ENCODE measurements around the gene PRSS57.

Gene PRSS57

GRCh38 chr19:656751-657559 is 38.3 kb downstream of the PRSS57 start:
- H2AK5ac ChIP-seq (ENCODE audit: low read depth, low read length), result no peak overlapping the region
- WGBS, 2 donors (ENCODE audit: extremely low coverage in 2 of 2, insufficient read length in 2 of 2, insufficient replicate concordance in 1 of 2), result no CpG with 5 or more reads among the region's 43 CpGs

GRCh38 chr19:655691-656090 is 39.6 kb downstream of the PRSS57 start:
- H3K9ac ChIP-seq (ENCODE audit: low read depth, low read length, poor library complexity), result peak overlapping the region; percentile 12
- H3K27ac ChIP-seq (replicated peaks; ENCODE audit: low read length), result peak overlapping the region; percentile 22
- no peaks in the 10 kb centered on the region for H3K27me3 ChIP-seq (ENCODE audit: control insufficient read depth in 3 of 3, insufficient read depth in 3 of 3, low read depth in 1 of 3, low read length in 3 of 3)
- H2AFZ ChIP-seq (ENCODE audit: low read length), result no peak overlapping the region
- H2AK5ac ChIP-seq (ENCODE audit: low read depth, low read length), result no peak overlapping the region
- H3K23ac ChIP-seq (ENCODE audit: low read depth, low read length, poor library complexity), result peak overlapping the region; percentile 17
- no peak overlapping the region for H4K8ac ChIP-seq (ENCODE audit: low read depth, low read length)
- H3K18ac ChIP-seq (ENCODE audit: low read length), result no peak overlapping the region
- no peak overlapping the region for H3K4me3 ChIP-seq (ENCODE audit: low read length in 2 of 2)
- no peaks in the 10 kb centered on the region for H3K4me1 ChIP-seq (ENCODE audit: control insufficient read depth in 2 of 2, insufficient read depth in 1 of 2, low read depth in 1 of 2, low read length in 2 of 2)
- WGBS, 2 donors (ENCODE audit: extremely low coverage in 2 of 2, insufficient read length in 2 of 2, insufficient replicate concordance in 1 of 2), result no CpG with 5 or more reads among the region's 17 CpGs
- H2BK15ac ChIP-seq (ENCODE audit: low read length), result no peak overlapping the region
- H2BK5ac ChIP-seq (ENCODE audit: low read length), result no peak overlapping the region
- H3K4ac ChIP-seq (ENCODE audit: low read length), result no peak overlapping the region
- peaks cover 69% of the 10 kb centered on the region for H3K79me1 ChIP-seq (ENCODE audit: low read depth, low read length)
- H2BK12ac ChIP-seq (ENCODE audit: low read length), result no peak overlapping the region
- H3K9me3 ChIP-seq (replicated peaks in 1 of 2; ENCODE audit: control insufficient read depth in 2 of 2, insufficient read depth in 1 of 2, low read depth in 1 of 2, low read length in 2 of 2), result no peaks in the 10 kb centered on the region
- peak overlapping the region; percentile 75 for H3K14ac ChIP-seq (ENCODE audit: low read length)
- no peak overlapping the region for H2BK120ac ChIP-seq (ENCODE audit: low read depth, low read length)
- H4K91ac ChIP-seq (ENCODE audit: low read depth, low read length, poor library complexity), result no peak overlapping the region
- DNase-seq (ENCODE audit: low spot score), result no peak
- H3K36me3 ChIP-seq (replicated peaks in 1 of 2; ENCODE audit: control insufficient read depth in 2 of 2, insufficient read depth in 2 of 2, low read length in 2 of 2), result peaks cover 7 to 58% of the 10 kb centered on the region in 2 donors
- no peak overlapping the region for H3K4me2 ChIP-seq (ENCODE audit: insufficient read depth, low read length, poor library complexity, severe bottlenecking)

More at GRCh38 chr19:656751-657559, 38.3 kb downstream of the PRSS57 start:
- Histone ChIP-seq H3K36me3 (replicated peaks in 1 of 2; ENCODE audit: control insufficient read depth in 2 of 2, insufficient read depth in 2 of 2, low read length in 2 of 2) (peaks cover 7 to 49% of the 10 kb centered on the region in 2 donors), H3K9ac (ENCODE audit: low read depth, low read length, poor library complexity) (peak overlapping the region; percentile 44), H3K9me3 (replicated peaks in 1 of 2; ENCODE audit: control insufficient read depth in 2 of 2, insufficient read depth in 1 of 2, low read depth in 1 of 2, low read length in 2 of 2) (no peaks in the 10 kb centered on the region), H3K27ac (replicated peaks; ENCODE audit: low read length) (no peak overlapping the region), H3K79me1 (ENCODE audit: low read depth, low read length) (peaks cover 73% of the 10 kb centered on the region), H3K18ac (ENCODE audit: low read length) (peak overlapping the region; percentile 48), H2BK12ac (ENCODE audit: low read length) (no peak overlapping the region), H3K4me1 (ENCODE audit: control insufficient read depth in 2 of 2, insufficient read depth in 1 of 2, low read depth in 1 of 2, low read length in 2 of 2) (peaks cover 8 to 11% of the 10 kb centered on the region in 2 donors), H4K91ac (ENCODE audit: low read depth, low read length, poor library complexity) (no peak overlapping the region), H3K4me2 (ENCODE audit: insufficient read depth, low read length, poor library complexity, severe bottlenecking) (no peak overlapping the region), H3K23ac (ENCODE audit: low read depth, low read length, poor library complexity) (peak overlapping the region; percentile 93), H3K14ac (ENCODE audit: low read length) (peak overlapping the region; percentile 21), H3K4ac (ENCODE audit: low read length) (no peak overlapping the region), H3K27me3 (ENCODE audit: control insufficient read depth in 3 of 3, insufficient read depth in 3 of 3, low read depth in 1 of 3, low read length in 3 of 3) (no peaks in the 10 kb centered on the region), H4K8ac (ENCODE audit: low read depth, low read length) (peak overlapping the region; percentile 65), H3K4me3 (ENCODE audit: low read length in 2 of 2) (no peak overlapping the region), H2BK120ac (ENCODE audit: low read depth, low read length) (peak overlapping the region; percentile 31), H2BK5ac (ENCODE audit: low read length) (peak overlapping the region; percentile 75), H2AFZ (ENCODE audit: low read length) (no peak overlapping the region), H2BK15ac (ENCODE audit: low read length) (no peak overlapping the region)
- no peak for DNase-seq (ENCODE audit: low spot score)

- no peak overlapping the region for H4K91ac ChIP-seq (ENCODE audit: low read depth, low read length, poor library complexity)
- no peak overlapping the region for H3K14ac ChIP-seq (ENCODE audit: low read length)
- no peak for DNase-seq (ENCODE audit: low spot score)
- no CpG with 5 or more reads among the region's 17 CpGs for WGBS, 2 donors (ENCODE audit: extremely low coverage in 2 of 2, insufficient read length in 2 of 2, insufficient replicate concordance in 1 of 2)
- no peak overlapping the region for H3K18ac ChIP-seq (ENCODE audit: low read length)
- H3K27ac ChIP-seq (replicated peaks; ENCODE audit: low read length), result no peak overlapping the region
- H2BK5ac ChIP-seq (ENCODE audit: low read length), result peak overlapping the region; percentile 24
- H3K27me3 ChIP-seq (ENCODE audit: control insufficient read depth in 3 of 3, insufficient read depth in 3 of 3, low read depth in 1 of 3, low read length in 3 of 3), result no peaks in the 10 kb centered on the region
- H3K9ac ChIP-seq (ENCODE audit: low read depth, low read length, poor library complexity), result no peak overlapping the region
- peak overlapping the region; percentile 65 for H3K23ac ChIP-seq (ENCODE audit: low read depth, low read length, poor library complexity)
- H3K4me2 ChIP-seq (ENCODE audit: insufficient read depth, low read length, poor library complexity, severe bottlenecking), result no peak overlapping the region
- H3K4me3 ChIP-seq (ENCODE audit: low read length in 2 of 2), result no peak overlapping the region
- H3K79me1 ChIP-seq (ENCODE audit: low read depth, low read length), result peaks cover 51% of the 10 kb centered on the region
- no peaks in the 10 kb centered on the region for H3K4me1 ChIP-seq (ENCODE audit: control insufficient read depth in 2 of 2, insufficient read depth in 1 of 2, low read depth in 1 of 2, low read length in 2 of 2)
- H3K36me3 ChIP-seq (replicated peaks in 1 of 2; ENCODE audit: control insufficient read depth in 2 of 2, insufficient read depth in 2 of 2, low read length in 2 of 2), result peaks cover 8 to 69% of the 10 kb centered on the region in 2 donors
- no peak overlapping the region for H3K4ac ChIP-seq (ENCODE audit: low read length)
- H2BK12ac ChIP-seq (ENCODE audit: low read length), result no peak overlapping the region
- H4K8ac ChIP-seq (ENCODE audit: low read depth, low read length), result no peak overlapping the region
- H2BK120ac ChIP-seq (ENCODE audit: low read depth, low read length), result no peak overlapping the region
- H2AFZ ChIP-seq (ENCODE audit: low read length), result no peak overlapping the region
- peak overlapping the region; percentile 13 for H2AK5ac ChIP-seq (ENCODE audit: low read depth, low read length)
- H2BK15ac ChIP-seq (ENCODE audit: low read length), result no peak overlapping the region
- H3K9me3 ChIP-seq (replicated peaks in 1 of 2; ENCODE audit: control insufficient read depth in 2 of 2, insufficient read depth in 1 of 2, low read depth in 1 of 2, low read length in 2 of 2), result no peaks in the 10 kb centered on the region
Observed at GRCh38 chr19:653425-653824, 41.8 kb downstream of the PRSS57 start.

GRCh38 chr19:652467-653389 is 42.5 kb downstream of the PRSS57 start:
- Histone ChIP-seq H2BK15ac (ENCODE audit: low read length) (no peak overlapping the region), H3K23ac (ENCODE audit: low read depth, low read length, poor library complexity) (peak overlapping the region; percentile 65), H3K27me3 (ENCODE audit: control insufficient read depth in 3 of 3, insufficient read depth in 3 of 3, low read depth in 1 of 3, low read length in 3 of 3) (no peaks in the 10 kb centered on the region), H2BK12ac (ENCODE audit: low read length) (no peak overlapping the region), H2BK120ac (ENCODE audit: low read depth, low read length) (no peak overlapping the region), H3K4me3 (ENCODE audit: low read length in 2 of 2) (no peak overlapping the region), H3K9ac (ENCODE audit: low read depth, low read length, poor library complexity) (peak overlapping the region; percentile 30), H3K36me3 (replicated peaks in 1 of 2; ENCODE audit: control insufficient read depth in 2 of 2, insufficient read depth in 2 of 2, low read length in 2 of 2) (peaks cover 11 to 68% of the 10 kb centered on the region in 2 donors), H3K4me2 (ENCODE audit: insufficient read depth, low read length, poor library complexity, severe bottlenecking) (no peak overlapping the region), H3K4me1 (ENCODE audit: control insufficient read depth in 2 of 2, insufficient read depth in 1 of 2, low read depth in 1 of 2, low read length in 2 of 2) (no peaks in the 10 kb centered on the region), H3K14ac (ENCODE audit: low read length) (no peak overlapping the region), H3K18ac (ENCODE audit: low read length) (no peak overlapping the region), H3K4ac (ENCODE audit: low read length) (no peak overlapping the region), H4K8ac (ENCODE audit: low read depth, low read length) (no peak overlapping the region), H2AFZ (ENCODE audit: low read length) (no peak overlapping the region), H2BK5ac (ENCODE audit: low read length) (no peak overlapping the region), H2AK5ac (ENCODE audit: low read depth, low read length) (no peak overlapping the region), H3K9me3 (replicated peaks in 1 of 2; ENCODE audit: control insufficient read depth in 2 of 2, insufficient read depth in 1 of 2, low read depth in 1 of 2, low read length in 2 of 2) (no peaks in the 10 kb centered on the region), H3K79me1 (ENCODE audit: low read depth, low read length) (peaks cover 47% of the 10 kb centered on the region), H3K27ac (replicated peaks; ENCODE audit: low read length) (no peak overlapping the region), H4K91ac (ENCODE audit: low read depth, low read length, poor library complexity) (no peak overlapping the region)
- no peak for DNase-seq (ENCODE audit: low spot score)
- WGBS, 2 donors (ENCODE audit: extremely low coverage in 2 of 2, insufficient read length in 2 of 2, insufficient replicate concordance in 1 of 2), result no CpG with 5 or more reads among the region's 54 CpGs
